Ureter (tissue), 1 donor: ENCODE results near the gene EDC3. TPM values are rescaled to one million over a fixed set of nuclear protein-coding genes. Genes with fewer than 3 reads are reported as not detected.

ENCODE experiments used
- DNase-seq: peaks from one replicate; pipeline ENCODE4 v3.0.0-alpha.2; 2020; ENCODE audit warnings: low spot score
- total RNA-seq: library from RNA; stranded (reverse); gene quantifications from one replicate; pipeline ENCODE4 v1.2.4, GENCODE V29; 2023
- donor health status: DM: yes; HTN: yes; CAD: no.

EDC3 gene
- total RNA-seq, 1 donor from 2014 or later, result 40.4 TPM

DNA sequence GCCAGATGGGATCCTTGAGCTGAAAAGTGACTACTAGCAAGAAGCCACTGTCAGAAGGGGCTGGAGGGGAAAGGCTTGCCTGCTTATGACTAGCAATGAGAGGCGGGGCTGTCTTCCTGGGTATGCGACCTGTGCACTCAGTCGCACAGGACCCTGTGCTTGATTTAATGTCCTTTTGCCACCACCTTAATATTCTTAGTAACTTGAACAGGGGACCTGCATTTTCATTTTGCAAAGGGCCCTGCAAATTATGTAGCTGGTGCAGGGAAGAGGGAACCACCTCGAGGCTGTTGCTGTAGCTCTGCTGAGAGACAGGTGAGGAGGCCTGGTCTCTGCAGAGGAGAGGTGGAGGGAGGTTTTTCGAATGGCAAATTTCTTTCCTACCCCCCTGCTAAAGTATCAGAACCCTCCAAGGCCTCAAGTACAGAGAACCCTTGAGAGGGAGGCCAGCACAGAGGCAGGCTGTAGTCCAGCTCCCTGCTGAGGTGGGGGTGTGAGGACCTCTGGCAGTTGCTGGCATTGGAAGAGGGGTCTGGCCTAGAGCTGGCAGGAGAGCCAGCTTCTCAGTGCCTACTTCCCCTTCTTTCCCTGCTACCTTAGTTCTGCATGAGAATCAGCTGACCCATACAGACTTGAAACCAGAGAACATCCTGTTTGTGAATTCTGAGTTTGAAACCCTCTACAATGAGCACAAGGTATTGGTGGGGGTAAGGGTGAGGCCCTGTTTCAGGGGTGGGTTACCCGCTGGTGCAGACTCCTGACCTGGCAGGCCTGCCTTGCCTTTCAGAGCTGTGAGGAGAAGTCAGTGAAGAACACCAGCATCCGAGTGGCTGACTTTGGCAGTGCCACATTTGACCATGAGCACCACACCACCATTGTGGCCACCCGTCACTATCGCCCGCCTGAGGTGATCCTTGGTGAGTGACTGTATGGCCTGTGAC, 68.8 kb downstream of the EDC3 start:
- no peak for DNase-seq

DNA sequence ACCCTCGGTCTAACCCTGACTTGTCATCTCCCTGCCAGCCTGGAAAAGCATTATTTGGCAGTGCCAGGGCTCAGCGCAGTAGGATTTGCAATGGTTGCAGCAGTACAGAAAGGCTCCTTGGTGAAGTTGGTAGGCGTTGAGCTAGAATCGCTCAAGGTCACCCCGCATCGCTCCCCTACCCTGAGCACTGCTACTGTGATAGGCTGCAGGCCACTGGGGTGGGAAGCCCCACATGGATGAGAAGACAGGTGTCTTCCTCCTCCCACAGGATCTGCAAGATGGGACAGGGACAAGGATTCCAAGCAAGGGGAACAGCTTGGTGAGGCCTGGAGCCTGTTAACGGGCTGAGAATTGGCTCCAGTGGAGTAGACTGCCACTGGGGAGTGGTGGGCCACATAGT, 69.5 kb downstream of the EDC3 start:
- DNase-seq, result no peak

DNA sequence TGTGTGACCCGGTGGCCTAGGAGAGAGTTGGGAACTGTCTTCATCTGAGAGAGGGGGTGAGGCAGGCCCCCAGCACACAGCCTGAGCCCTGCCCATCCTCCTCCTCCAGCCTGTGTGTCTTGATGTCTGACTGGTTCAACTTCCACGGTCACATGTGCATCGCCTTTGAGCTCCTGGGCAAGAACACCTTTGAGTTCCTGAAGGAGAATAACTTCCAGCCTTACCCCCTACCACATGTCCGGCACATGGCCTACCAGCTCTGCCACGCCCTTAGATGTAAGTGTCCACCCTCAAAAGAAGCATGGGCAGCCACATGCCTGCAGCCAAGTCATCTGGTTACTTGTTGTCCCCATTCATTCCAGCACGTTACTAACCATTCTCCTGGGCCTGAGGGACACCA, 70.1 kb downstream of the EDC3 start:
- no peak for DNase-seq

DNA sequence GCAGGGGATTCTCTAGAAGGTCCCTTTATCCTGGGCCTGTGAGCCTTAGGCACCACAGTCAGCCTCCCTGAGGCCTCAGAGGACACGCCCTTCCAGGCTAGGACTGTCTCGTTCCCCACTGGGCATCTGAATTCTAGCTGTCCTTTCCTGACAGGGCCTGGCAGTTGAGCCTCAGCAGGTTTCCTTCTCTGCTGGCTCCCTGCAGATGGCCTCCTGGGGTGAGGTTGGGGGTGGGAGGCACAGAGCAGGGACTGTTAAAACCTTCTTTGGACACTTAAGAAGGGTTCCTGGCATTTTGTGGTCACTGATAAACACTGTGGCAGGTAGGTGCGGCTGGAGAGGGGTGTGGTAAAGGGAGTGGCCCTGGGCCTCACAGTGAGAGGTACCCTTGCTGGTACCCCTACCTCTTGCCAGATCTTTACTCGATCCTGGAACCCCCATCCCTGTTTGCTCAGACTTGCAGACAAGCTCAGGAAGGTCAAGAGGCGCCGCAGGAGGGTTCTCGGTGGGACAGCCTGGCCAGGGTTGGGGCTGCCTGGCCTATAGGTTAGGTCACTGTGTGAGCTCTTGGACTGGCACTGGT, 71.7 kb downstream of the EDC3 start:
- DNase-seq, result no peak

DNA sequence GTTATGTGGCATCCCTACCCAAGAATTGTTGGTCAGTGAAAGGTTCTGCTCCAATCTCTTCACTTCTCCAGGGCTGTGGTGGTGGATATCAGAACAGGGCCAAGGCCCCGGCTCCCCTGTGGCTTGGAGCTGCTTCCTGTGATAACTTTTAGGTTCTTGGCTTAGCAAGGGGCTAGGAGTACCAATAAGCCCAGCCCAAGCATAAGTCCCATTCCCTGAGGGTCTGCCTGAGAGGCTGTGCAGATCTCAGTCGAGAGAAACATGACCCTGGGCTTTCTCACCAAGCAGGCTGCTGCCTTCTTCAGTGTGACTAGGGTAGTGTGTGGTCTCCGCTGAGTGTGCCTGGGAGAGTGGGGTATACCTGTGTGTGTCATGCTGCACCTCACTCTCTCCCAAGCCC, 73.1 kb downstream of the EDC3 start:
- DNase-seq, result no peak

DNA sequence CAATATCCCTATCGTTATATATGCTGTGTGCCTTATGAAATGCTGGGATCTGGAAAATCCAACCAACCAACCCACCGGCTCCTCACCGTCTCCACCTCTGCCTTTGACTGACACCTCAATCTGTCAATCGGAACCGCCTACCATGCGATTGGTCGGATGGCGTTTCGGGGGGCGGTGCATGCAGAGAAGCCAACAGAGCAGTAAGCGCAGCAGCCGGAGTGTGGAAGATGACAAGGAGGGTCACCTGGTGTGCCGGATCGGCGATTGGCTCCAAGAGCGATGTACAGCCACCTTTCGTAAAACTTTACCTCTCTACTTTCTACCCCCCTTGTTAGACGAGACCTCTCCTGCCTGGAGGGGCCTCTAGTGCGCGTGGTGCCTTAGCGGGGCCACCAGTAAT, 73.9 kb downstream of the EDC3 start:
- no peak for DNase-seq

DNA sequence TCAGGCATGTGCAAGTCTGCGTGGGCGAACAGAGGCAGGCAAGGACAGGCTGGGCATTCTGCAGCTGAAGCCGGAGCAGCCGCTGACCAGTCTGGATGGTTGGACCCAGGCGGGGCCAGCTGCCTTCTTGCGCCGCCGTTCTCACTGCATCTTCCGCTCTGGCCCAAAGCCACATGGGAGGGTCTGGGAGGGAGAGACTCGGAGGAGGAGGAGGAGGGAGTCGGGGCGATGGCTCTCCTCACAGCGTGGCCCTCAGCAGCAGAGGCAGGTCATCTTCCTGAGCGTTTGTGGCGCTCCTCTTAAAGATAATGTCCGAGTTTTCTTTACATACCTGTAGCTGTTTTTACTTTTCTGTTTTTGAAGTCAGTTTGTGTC, 74.3 kb downstream of the EDC3 start:
- no peak for DNase-seq

DNA sequence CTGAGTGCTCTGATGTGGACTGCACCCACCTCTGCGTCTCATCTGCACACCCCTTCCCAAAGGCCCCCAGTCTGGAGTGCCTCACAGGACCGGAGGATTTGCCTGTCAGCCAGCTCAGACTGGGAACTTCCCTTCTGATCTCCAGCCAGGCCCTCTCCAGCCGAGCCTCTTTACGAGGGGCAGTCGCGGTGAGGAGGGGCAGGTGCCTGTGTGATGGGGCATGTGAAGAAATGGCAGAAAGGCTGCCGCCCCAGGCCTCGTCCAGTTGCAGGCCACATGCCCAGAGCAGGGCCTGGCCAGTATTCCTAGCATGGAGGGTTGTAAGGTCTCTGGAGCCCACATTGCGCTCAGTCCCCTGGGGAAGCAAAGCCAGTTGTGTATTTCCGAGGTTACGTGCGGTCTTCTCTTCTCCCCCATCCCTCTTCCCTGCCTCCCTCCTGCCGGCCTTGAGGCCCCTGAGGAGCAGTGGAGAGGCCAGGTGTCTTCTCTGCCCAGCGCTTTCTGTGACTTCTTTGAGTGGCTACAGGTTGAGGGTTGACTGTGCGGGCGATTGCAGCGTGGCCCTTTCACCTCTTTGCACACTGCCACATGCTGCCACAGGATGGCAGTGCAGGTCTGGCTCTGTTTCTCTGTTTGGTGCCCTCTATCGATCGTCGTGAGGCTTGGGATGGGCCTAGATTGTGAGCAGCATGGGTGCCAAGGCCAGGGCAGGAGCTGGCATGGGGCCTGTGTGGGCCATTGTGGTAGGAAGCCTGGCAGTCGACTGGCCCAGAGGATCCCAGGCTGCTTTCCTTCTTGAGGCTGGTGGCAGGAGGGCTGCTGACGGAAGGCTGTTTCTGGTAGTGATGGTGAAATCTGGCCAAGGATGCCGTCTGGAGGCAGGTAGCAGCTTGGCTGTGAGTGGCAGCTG, 74.9 kb downstream of the EDC3 start:
- DNase-seq, result no peak

DNA sequence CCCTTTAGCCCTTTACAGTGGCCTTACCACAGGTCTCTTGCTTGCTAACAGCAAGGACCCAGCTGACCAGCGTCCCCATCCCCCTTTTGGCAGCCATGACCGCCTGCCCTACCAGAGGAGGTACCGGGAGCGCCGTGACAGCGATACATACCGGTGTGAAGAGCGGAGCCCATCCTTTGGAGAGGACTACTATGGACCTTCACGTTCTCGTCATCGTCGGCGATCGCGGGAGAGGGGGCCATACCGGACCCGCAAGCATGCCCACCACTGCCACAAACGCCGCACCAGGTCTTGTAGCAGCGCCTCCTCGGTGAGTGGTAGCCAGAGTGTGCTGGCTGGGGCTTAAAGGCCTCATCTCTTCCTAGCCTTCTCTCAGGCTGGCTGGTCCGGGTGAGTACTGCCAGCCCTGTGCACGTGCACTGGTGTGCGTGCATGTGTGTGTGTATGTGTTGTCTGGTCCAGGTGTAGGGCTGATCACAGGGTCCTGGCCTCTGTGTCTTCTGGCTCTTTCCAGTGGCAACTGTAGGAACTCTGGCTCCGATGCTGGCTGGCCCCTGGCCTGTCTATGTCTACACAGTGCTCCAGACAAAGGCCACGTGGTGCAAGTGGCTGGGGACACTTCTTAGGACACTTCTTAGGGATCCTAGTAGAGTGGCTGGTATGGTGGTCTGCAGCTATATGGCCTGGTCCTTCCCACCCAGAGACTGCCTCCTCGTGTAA, 75.7 kb downstream of the EDC3 start:
- no peak for DNase-seq

DNA sequence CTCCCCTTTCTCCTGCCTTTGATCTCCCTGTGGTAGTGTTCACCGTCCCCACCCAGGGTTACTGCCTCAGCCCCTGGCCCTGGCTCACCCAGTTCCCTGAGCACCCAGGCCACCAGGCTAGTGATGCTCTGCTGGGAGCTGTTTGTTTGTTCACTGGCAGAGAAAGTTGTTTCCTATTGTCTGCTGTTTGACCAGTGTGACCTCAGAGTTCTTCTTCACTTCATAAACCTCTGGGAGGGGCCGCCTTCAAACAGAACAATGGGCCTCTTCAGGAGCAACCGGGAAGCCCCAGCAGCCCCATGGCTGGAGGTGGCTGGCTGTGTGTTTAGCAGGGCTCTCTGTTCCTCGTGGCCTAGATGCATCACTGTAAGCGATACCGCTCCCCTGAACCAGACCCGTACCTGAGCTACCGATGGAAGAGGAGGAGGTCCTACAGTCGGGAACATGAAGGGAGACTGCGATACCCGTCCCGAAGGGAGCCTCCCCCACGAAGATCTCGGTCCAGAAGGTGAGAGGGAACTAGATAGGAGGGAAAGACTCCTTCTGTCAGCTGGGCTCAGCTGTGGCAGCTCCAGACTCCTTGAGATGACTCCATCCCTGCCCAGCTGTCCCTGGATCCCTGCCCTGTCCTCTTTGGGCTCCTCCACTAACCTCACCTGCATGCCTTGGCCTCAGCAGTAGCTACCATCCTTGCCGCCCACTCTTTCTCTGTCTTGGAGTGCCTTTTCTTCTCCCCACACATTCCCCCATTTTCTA, 76.8 kb downstream of the EDC3 start:
- DNase-seq, result no peak

DNA sequence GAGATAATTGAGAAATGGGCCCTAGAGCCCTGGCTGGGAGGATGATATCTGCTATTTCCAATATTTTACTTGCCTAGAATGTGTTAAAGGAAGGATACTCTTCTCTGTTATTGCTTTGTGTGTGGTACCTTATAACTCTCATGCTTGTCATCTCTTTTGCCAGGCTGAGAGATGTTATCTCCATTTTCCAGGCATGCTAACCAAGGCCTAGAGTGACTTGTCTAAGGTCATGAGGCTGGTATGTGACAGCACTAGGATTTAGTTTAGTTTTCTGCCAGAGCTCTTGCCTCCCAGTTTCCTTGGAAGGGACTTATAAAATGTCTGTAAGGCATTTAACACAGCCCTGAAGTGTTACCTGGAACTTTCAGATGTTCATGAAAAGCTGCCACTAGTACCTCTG, 78.8 kb downstream of the EDC3 start:
- no peak for DNase-seq

DNA sequence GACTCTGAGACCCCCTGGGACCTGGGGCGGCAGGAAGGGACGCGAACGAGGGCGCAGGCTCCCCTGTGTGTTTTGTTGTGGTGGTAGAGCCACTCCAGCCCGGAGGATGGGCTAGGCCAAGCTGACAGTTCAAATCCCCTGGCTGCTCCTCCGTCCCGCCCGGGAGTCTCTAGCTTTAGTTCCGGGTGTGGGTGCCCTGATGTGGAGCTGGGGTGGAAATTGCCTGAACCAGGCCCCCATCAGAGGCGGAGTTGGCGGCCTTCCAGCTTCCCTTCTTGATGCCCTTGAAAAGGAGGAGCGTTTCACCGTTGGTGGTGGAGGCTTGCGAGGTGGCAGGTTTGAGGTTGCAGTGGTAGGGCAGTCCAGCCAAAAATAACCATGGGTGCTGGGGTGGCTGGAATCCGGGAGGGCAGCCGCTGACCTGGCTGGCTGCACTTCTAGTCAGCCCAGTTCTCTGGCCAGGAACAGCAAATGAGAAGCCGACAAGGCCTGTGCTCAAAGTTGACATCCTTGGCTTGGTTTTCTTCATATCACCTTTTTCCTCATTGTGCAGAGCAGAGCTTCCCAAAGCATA, 79.4 kb downstream of the EDC3 start:
- peak; percentile 91 for DNase-seq

DNA sequence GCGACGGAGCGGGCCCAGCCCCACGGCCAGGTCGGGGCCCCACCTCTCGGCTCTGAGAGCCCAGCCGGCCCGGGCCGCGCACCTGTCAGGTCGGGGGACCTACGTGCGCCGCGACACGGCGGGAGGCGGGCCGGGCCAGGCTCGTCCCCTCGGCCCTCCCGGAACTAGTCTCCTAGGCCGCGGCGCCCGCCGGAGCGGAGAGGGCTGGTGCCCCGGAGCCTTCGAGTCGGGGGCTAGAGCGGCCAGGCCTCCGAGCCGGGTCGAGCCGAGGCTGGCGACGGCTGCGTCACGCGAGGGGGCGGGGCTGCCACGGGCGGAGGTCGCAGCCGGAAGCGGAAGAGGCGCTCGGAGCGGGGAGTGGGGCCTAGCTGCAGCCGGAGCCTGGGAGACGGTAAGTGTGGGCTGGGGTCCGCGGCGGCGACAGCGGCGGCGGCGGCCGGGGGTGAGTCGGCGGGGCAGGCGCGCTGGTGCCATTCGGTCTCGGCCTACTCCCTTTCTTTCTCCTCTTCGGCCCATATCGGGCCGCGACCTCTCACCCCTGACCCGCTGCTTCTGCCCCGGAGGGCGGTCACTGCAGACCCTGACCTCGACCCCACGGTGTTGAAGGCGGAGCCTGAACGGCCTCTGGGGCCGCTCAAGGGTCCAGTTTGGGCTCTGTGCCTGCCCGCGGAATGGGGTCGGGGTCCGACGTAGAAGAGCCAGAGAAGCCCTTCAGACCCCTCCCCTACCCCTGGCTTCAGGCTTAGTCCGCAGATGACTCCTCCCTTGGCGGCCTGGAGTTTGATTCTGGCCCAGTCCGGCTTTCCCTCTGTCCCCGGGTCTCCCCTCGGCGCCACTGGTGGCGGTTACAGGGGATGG, 80.1 kb downstream of the EDC3 start, which contains the start of gene CLK3:
Gene CLK3, plus strand, starts transcription at position 329 of the 858 bp plus-strand sequence. CDS start 3,361 bp downstream, outside the sequence.
- peak; percentile 96 for DNase-seq

DNA sequence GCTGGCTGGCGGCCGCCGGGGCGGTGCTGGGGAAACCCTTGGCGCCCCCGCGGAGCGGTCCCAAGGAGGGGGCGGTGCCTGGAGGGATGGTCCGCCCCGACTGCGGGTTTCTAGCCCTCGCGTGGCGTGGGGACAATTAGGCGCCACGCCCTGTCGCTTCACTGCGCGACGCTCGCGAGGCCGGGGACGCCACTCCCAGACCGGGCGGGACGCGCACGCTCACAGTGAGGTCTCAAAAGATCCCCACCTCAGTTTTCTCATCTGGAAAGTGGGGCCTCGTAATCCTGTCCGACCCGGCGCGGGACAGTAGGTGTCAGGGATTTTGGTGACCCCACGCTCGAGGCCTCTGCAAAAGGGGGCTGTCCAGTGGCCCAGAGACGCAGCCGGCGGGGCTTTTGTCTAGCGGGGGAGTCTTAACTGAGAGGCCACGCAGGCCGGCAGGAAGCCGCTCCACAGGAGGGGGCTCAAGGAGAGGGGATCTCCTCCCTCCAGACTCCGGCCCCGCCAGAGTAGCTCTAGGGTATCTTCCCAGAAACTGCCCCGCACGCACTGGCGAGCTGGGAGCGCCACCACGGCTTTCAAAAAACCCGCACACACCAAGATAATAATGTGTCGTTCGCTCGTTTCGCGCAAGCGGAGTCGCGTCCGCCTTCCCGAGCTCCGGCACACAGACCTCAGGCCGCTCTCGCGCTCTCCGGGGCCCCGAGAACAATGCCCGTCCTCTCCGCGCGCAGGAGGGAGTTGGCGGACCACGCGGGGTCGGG, 80.9 kb downstream of the EDC3 start:
- peak; percentile 83 for DNase-seq

DNA sequence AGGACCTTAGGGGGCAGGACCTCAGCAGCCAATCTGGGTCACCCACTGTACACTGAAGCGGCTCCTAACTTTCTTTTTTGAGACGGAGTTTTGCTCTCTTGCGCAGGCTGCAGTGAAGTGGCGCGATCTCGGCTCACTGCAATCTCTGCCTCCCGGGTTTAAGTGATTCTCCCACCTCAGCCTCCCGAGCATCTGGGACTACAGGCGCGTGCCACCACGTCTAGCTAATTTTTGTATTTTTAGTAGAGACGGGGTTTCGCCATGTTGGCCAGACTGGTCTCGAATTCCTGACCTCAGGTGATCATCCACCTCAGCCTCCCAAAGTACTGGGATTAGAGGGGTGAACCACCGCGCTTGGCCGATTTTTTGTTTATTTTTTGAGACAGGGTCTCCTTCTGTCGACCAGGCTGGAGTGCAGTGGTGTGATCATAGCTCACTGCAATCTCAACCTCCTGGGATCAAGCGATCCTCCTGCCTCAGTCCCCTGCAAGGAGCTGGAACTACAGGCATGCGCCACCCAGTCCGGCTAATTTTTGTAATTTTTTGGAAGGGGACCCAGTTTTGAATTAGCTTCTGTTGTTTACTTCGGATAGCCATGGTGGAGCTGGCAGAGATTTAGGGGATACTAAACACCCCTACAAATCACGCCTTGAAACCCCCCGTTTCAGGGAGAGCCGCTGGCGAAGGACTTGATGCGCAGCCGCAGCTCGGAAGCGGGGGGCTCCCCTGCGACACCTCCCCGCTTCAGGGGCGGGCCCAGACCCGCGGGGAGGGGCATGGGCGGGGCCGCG, 81.7 kb downstream of the EDC3 start:
- DNase-seq, result no peak

DNA sequence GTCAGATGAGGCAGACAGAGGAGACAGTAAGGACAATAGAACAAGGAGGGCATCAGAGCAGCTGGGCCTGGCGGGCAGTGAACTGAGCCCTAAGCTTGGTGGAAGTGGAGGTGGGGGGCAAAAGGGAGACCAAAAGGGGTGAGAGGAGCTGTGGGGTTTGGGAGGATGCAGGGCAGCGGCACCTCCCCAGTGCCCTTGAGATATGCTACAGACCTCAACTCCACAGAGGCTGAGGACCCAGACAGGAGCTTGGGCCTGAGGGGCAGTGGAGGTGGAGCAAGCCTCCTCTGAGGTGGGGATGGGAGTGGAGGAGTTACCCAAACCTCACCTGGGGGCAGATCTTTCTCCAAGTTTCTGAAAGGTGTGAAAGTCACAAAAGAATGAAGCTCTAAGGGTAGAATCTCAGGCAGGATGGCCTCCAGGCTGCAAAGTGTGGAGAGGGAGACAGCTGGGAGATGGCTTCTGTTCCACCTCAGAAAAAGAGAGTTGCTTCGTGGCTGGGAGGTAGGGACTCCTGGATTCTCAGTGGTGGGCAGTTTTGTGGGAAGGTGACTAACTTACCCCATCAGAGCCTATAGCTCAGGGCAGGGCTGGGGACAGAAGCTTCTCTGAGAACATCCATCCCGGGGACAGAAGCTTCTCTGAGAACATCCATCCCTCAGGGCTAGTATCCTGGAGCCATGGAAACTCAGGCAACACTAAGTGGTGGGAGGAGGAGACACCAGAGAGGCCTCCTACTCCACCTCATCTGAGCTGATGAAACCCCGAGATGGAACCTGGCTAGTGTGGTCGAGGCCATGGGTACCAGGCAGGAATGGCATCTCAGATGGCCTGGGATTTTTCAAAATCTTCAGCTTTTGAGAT, 82.5 kb downstream of the EDC3 start:
- DNase-seq, result no peak

DNA sequence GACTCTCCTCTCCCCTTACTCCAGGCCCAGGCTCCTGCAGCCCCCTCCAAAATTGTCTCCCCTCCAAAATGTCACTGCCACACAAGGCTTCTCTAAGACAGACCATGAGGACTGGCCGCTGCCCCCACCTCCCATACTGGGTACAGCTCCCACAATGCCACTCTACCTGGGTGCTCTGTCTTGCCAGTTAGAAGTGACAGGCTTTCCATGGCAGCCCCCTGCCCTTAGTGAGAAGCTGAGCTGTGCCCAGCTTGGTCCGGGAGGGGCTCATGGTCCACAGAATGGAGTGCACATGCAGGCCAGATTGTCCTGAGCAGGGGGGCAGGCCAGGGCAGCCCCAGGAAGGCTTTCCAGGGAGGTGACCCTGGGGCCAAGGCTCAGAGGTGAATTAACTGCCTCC, 83.1 kb downstream of the EDC3 start:
- DNase-seq, result no peak
